GM23338 (cell line): ENCODE results near the gene LAPTM5. TPM values are rescaled to one million over a fixed set of nuclear protein-coding genes. Genes with fewer than 3 reads are reported as not detected.

Source experiments
- CTCF ChIP-seq, 2 experiments: fragments of 200-600 bp in 1 of 2; sonication (generic) in 1 of 2; conservative IDR thresholded peaks; 2 replicates each; pipeline versions ENCODE4 v1.5.1 to v1.6.1; 2016 to 2017; ENCODE audit warnings: antibody characterized with exemption in 2 of 2, low read depth in 2 of 2, mild to moderate bottlenecking in 2 of 2, moderate library complexity in 1 of 2
- ETS1 ChIP-seq: IDR thresholded peaks from 2 replicates; pipeline ENCODE4 v1.6.1; 2016; ENCODE audit warnings: antibody characterized with exemption
- EZH2 ChIP-seq: fragments of 200-600 bp; sonication (generic); IDR thresholded peaks from one replicate; pipeline ENCODE4 v1.8.0; 2017; ENCODE audit warnings: antibody characterized with exemption, mild to moderate bottlenecking, low read depth; ENCODE audit not compliant: unreplicated experiment
- EZH2phosphoT487 ChIP-seq: fragments of 200-600 bp; sonication (generic); IDR thresholded peaks from one replicate; pipeline ENCODE4 v1.8.1; 2018; ENCODE audit warnings: antibody characterized with exemption; ENCODE audit not compliant: unreplicated experiment
- JUNB ChIP-seq: IDR thresholded peaks from one replicate; pipeline ENCODE4 v1.6.1; 2016; ENCODE audit warnings: antibody characterized with exemption; ENCODE audit not compliant: unreplicated experiment
- NANOG ChIP-seq: IDR thresholded peaks from 2 replicates; pipeline ENCODE4 v1.6.1; 2016; ENCODE audit warnings: antibody characterized with exemption, borderline replicate concordance
- ZNF114 ChIP-seq: fragments of 250-450 bp; sonication (Bioruptor Pico); IDR thresholded peaks from 2 replicates; pipeline ENCODE4 v1.5.0; 2020; ENCODE audit warnings: mild to moderate bottlenecking, moderate library complexity
- ZNF331 ChIP-seq: fragments of 250-450 bp; sonication (Bioruptor Pico); IDR thresholded peaks from 2 replicates; pipeline ENCODE4 v1.5.0; 2020; ENCODE audit warnings: low read depth, mild to moderate bottlenecking, moderate library complexity
- ZNF462 ChIP-seq: fragments of 250-450 bp; sonication (Bioruptor Pico); IDR thresholded peaks from 2 replicates; pipeline ENCODE4 v1.5.0; 2020; ENCODE audit warnings: mild to moderate bottlenecking, moderate library complexity
- polyA plus RNA-seq: library from polyadenylated mRNA; unstranded; fragments of >200 nt; fragmentation: Nextera tagmentation; extraction: Ambion mirVana; gene quantifications from 2 replicates; pipeline ENCODE4 v1.2.1, GENCODE V29; 2016
- total RNA-seq: library from RNA; depleted of rRNA; stranded (reverse); fragments of >200 nt; shearing (Covaris generic); gene quantifications from 2 replicates; pipeline ENCODE4 v1.2.3, GENCODE V29; 2014

Gene LAPTM5
- total and polyA plus RNA-seq, 2 experiments from 2014 or later = 0.21 TPM; not detected in 1

GRCh38 chr1:30728832-30729638 lies 28.5 kb downstream of the LAPTM5 start (continued):
- TF ChIP-seq ZNF462 (CRISPR knock-in tag) (no peak), JUNB (no peak), EZH2phosphoT487 (no peak), EZH2 (no peak), CTCF (conservative IDR thresholded peaks at IDR 0.05; ENCODE audit: low read depth in 2 of 2) (no peak), ZNF331 (no peak), ZNF114 (CRISPR knock-in tag) (no peak), ETS1 (no peak), NANOG (no peak)
